ENCODE measurements around the gene DRAM1.

The DRAM1 gene

GRCh38 chr12:101920906-101921305 lies 43.5 kb downstream of the DRAM1 start:
- TF ChIP-seq CTCF (IDR thresholded peaks at IDR 0.05; ENCODE audit: low read depth, low read length, poor library complexity, severe bottlenecking) (no peak), EZH2phosphoT487 (IDR thresholded peaks at IDR 0.05; ENCODE audit: borderline replicate concordance, low read length) (no peak)
- Histone ChIP-seq H3K27ac (ENCODE audit: low read depth, low read length) (no peak overlapping the region), H3K4me2 (ENCODE audit: low read length) (no peak overlapping the region), H3K9me3 (ENCODE audit: control insufficient read depth, insufficient read depth, low read length) (no peaks in the 10 kb centered on the region), H3F3A (ENCODE audit: control insufficient read depth, insufficient read depth) (no peaks in the 10 kb centered on the region), H3K79me2 (ENCODE audit: control insufficient read depth, low read length) (no peaks in the 10 kb centered on the region), H3K27me3 (ENCODE audit: control insufficient read depth, low read length) (peaks cover 21% of the 10 kb centered on the region), H4K20me1 (ENCODE audit: control insufficient read depth, insufficient read depth, low read depth, low read length) (no peaks in the 10 kb centered on the region), H3K4me1 (ENCODE audit: control insufficient read depth, low read length) (peaks cover 5% of the 10 kb centered on the region), H3K9me2 (replicated peaks; ENCODE audit: control insufficient read depth, low read length) (no peaks in the 10 kb centered on the region), H3K4me3 (ENCODE audit: low read length) (no peak overlapping the region), H3K36me3 (ENCODE audit: control insufficient read depth, low read length) (no peaks in the 10 kb centered on the region)

- H3K79me2 ChIP-seq (ENCODE audit: control insufficient read depth, low read length) = no peaks in the 10 kb centered on the region
- peaks cover 20% of the 10 kb centered on the region for H3K27me3 ChIP-seq (ENCODE audit: control insufficient read depth, low read length)
- H3K36me3 ChIP-seq (ENCODE audit: control insufficient read depth, low read length) = no peaks in the 10 kb centered on the region
- no peaks in the 10 kb centered on the region for H3K4me1 ChIP-seq (ENCODE audit: control insufficient read depth, low read length)
- no peak overlapping the region for H3K27ac ChIP-seq (ENCODE audit: low read depth, low read length)
- H3K9me3 ChIP-seq (ENCODE audit: control insufficient read depth, insufficient read depth, low read length) = no peaks in the 10 kb centered on the region
- no peaks in the 10 kb centered on the region for H4K20me1 ChIP-seq (ENCODE audit: control insufficient read depth, insufficient read depth, low read depth, low read length)
- H3F3A ChIP-seq (ENCODE audit: control insufficient read depth, insufficient read depth) = no peaks in the 10 kb centered on the region
- no peak for TF ChIP-seq EZH2phosphoT487 (IDR thresholded peaks at IDR 0.05; ENCODE audit: borderline replicate concordance, low read length)
- TF ChIP-seq CTCF (IDR thresholded peaks at IDR 0.05; ENCODE audit: low read depth, low read length, poor library complexity, severe bottlenecking) = no peak
- H3K4me2 ChIP-seq (ENCODE audit: low read length) = no peak overlapping the region
- no peak overlapping the region for H3K4me3 ChIP-seq (ENCODE audit: low read length)
- H3K9me2 ChIP-seq (replicated peaks; ENCODE audit: control insufficient read depth, low read length) = no peaks in the 10 kb centered on the region
These were observed 45.8 kb downstream of the DRAM1 start for GRCh38 chr12:101923045-101923718.

GRCh38 chr12:101924618-101925017 lies 47.2 kb downstream of the DRAM1 start:
- H3K27ac ChIP-seq (ENCODE audit: low read depth, low read length) = no peak overlapping the region
- H3K27me3 ChIP-seq (ENCODE audit: control insufficient read depth, low read length) = peaks cover 17% of the 10 kb centered on the region
- H3K4me1 ChIP-seq (ENCODE audit: control insufficient read depth, low read length) = no peaks in the 10 kb centered on the region
- no peak for TF ChIP-seq CTCF (IDR thresholded peaks at IDR 0.05; ENCODE audit: low read depth, low read length, poor library complexity, severe bottlenecking)
- TF ChIP-seq EZH2phosphoT487 (IDR thresholded peaks at IDR 0.05; ENCODE audit: borderline replicate concordance, low read length) = no peak
- H3K79me2 ChIP-seq (ENCODE audit: control insufficient read depth, low read length) = no peaks in the 10 kb centered on the region
- no peaks in the 10 kb centered on the region for H3K9me2 ChIP-seq (replicated peaks; ENCODE audit: control insufficient read depth, low read length)
- no peaks in the 10 kb centered on the region for H3F3A ChIP-seq (ENCODE audit: control insufficient read depth, insufficient read depth)
- H4K20me1 ChIP-seq (ENCODE audit: control insufficient read depth, insufficient read depth, low read depth, low read length) = no peaks in the 10 kb centered on the region
- H3K4me2 ChIP-seq (ENCODE audit: low read length) = no peak overlapping the region
- H3K36me3 ChIP-seq (ENCODE audit: control insufficient read depth, low read length) = no peaks in the 10 kb centered on the region
- no peak overlapping the region for H3K4me3 ChIP-seq (ENCODE audit: low read length)
- H3K9me3 ChIP-seq (ENCODE audit: control insufficient read depth, insufficient read depth, low read length) = no peaks in the 10 kb centered on the region
